Ureter (tissue), 1 donor: ENCODE data around the gene RHOB. TPM values are rescaled to one million over a fixed set of nuclear protein-coding genes. Genes with fewer than 3 reads are reported as not detected.
"Not testable (repeated sequence)": the region's sequence is repeated elsewhere in the genome, so short reads cannot be mapped to it uniquely, and the experiment has no call there.

Experiments
- DNase-seq: peaks from one replicate; pipeline ENCODE4 v3.0.0-alpha.2; 2020; ENCODE audit warnings: low spot score
- total RNA-seq: library from RNA; stranded (reverse); gene quantifications from one replicate; pipeline ENCODE4 v1.2.4, GENCODE V29; 2023
- donor health status: DM: yes; HTN: yes; CAD: no.

Gene RHOB
- total RNA-seq, 1 donor from 2014 or later = 304 TPM

GRCh38 chr2:20422402-20423271 is 24.2 kb upstream of the RHOB start:
- DNase-seq = peak; percentile 55

GRCh38 chr2:20423359-20423758 is 23.5 kb upstream of the RHOB start:
- DNase-seq = peak; percentile 28

- peak; percentile 38 for DNase-seq
Observed at GRCh38 chr2:20423847-20424246, 23.0 kb upstream of the RHOB start.

- peak; percentile 55 for DNase-seq
Observed at GRCh38 chr2:20424300-20425290, 22.3 kb upstream of the RHOB start.

- DNase-seq = peak; percentile 32
Observed at GRCh38 chr2:20425371-20425881, 21.4 kb upstream of the RHOB start.

- peak; percentile 26 for DNase-seq
Observed at GRCh38 chr2:20425884-20426283, 21.0 kb upstream of the RHOB start.

GRCh38 chr2:20427931-20428526 is 18.8 kb upstream of the RHOB start:
- DNase-seq = peak; percentile 37

- no peak for DNase-seq
Observed at GRCh38 chr2:20428717-20429490, 18.0 kb upstream of the RHOB start.

- DNase-seq = peak; percentile 36
Observed at GRCh38 chr2:20429528-20429927, 17.3 kb upstream of the RHOB start.

GRCh38 chr2:20430035-20430434 is 16.8 kb upstream of the RHOB start:
- peak; percentile 32 for DNase-seq

- peak; percentile 32 for DNase-seq
Observed at GRCh38 chr2:20430461-20431300, 16.2 kb upstream of the RHOB start.

- DNase-seq = no peak
Observed at GRCh38 chr2:20431301-20431698, 15.6 kb upstream of the RHOB start.

- DNase-seq = no peak
Observed at GRCh38 chr2:20431772-20432171, 15.1 kb upstream of the RHOB start.

- DNase-seq = peak; percentile 23
Observed at GRCh38 chr2:20432714-20433113, 14.2 kb upstream of the RHOB start.

GRCh38 chr2:20433249-20433648 is 13.6 kb upstream of the RHOB start:
- peak; percentile 14 for DNase-seq

GRCh38 chr2:20433946-20434553 is 12.8 kb upstream of the RHOB start:
- DNase-seq = no peak

- no peak for DNase-seq
Observed at GRCh38 chr2:20434588-20435294, 12.1 kb upstream of the RHOB start.

- not testable (repeated sequence) for DNase-seq
Observed at GRCh38 chr2:20435456-20435855, 11.4 kb upstream of the RHOB start.
